ENCODE data around the gene DNAH17. TPM values are rescaled to one million over a fixed set of nuclear protein-coding genes. Genes with fewer than 3 reads are reported as not detected.

DNAH17 gene
- total RNA-seq, 2 donors from 2014 or later: 0.10 TPM; not detected in 1

- no peak for DNase-seq (ENCODE audit: low spot score)
- intact Hi-C loops (cut with DNase I): no loop called here
These were observed 160.2 kb downstream of the DNAH17 start for GRCh38 chr17:78416791-78417530.

- intact Hi-C loops (cut with DNase I): no loop called here
- no peak for DNase-seq (ENCODE audit: low spot score)
These were observed 161.1 kb downstream of the DNAH17 start for GRCh38 chr17:78415821-78416711.

DNA sequence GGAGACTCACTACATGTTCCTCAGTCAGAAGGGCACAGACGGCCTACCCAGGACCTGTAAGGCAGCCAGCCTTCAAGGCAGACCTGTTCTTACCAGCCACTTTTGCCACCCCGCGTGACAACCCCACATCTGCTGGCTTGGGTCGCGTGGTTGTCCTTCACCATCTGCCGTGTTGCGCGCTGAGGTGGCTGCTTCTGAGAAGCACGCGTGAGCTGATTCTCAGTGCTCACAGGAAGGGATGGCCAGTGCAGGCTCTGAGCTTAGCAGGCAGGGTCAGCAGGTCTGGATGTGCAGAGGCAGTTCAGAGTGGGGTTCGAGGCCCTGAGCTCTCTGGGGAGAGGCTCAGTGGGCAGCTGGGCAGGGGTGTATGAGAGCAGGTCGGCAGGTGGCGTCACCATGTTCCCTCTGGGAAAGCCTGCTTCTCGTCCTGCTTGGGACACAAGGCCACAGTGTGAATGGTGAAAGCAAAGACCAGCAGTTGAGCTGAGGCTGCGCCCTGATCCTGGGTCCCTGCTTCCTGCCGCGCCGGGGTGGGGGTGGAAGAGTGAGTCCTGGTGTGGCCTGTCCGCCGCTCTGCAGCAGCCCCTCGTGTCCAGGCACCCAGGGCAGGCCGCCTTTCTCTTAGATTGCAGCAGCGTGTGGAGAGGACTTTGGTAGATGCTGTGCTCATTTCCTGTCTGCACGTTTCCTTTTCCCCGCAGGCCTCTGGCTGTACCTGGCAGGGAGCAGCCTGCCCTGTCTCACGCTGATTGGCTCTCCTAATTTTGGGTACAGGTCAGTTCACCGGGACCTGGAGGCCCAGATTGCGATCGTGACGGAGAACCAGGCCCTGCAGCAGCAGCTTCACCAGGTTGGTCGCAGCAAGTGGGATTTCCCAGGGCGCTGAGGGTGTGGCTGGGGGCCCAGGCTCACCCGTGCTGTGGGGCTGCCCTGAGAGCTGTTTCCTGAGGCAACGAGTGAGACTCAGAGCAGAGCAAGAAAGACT, 162.7 kb downstream of the DNAH17 start:
- DNase-seq (ENCODE audit: low spot score): no peak
- intact Hi-C loops (cut with DNase I): no loop called here

- intact Hi-C loops (cut with DNase I): no loop called here
- no peak for DNase-seq (ENCODE audit: low spot score)
These were observed 164.8 kb downstream of the DNAH17 start for GRCh38 chr17:78412403-78412802.

DNA sequence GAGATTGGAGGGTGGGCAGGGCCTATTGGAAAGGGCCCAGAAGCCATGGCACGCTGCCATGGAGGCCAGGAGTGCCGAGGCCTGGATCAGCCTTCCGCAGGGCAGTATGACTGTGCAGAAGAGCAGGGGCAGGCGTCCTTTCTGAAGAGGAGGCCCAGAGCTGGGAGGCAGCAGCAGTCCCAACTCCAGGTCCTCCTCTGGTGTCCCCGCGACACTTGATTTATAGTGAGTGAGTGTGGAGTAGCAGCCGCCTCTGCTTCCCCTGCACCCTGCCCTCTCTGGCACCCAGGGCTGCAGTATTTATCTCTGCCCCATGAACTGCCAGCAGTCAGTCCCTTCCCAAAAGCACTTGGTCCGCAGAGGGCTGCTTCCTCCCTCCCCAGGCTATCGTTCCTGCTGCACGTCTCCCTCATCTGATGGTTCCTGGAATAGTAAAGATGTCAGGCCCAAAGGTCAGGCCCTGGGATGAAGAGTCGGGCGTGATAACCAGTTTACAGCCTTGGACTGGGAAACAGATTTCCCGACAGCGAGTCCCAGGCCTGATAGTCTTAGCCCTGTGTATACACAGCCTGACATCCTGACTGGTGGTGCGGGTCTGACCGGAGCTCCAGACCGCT, 165.8 kb downstream of the DNAH17 start:
- DNase-seq (ENCODE audit: low spot score): no peak
- intact Hi-C loops (cut with DNase I): no loop called here

DNA sequence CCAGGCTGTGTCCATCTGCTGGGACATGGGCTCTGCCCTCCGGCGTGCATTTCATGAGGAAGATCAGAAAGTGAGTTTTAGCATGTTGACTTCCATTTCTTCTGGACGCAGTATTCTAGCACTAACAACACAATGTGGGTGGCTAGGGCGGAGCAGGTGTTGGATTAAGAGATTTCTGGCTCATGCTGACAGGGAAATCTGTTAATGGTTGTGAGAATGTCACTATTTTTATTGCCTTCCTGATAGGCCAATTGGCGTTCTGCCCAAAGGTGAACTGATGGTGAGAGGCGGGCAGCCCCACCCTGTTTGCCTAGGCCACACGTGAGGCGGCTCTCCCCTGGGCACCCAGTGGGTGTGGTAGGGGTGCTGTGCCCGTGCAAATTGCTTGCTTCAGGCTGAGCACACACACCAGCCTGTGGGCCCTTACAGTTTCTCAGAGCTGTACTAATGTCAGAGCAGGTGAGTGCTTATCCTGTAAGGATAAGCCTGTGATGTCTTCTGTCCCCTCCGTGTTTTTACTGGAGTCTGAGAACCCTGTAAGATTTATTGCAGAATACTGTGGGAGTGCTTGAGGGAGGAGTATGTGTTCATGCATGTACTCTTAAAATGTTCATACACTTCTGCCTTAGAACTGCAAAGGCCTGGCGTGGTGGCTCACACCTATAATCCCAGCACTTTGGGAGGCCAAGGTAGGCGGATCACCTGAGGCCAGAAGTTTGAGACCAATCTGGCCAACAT, 167.8 kb downstream of the DNAH17 start:
- intact Hi-C loops (cut with DNase I): no loop called here
- no peak for DNase-seq (ENCODE audit: low spot score)

DNA sequence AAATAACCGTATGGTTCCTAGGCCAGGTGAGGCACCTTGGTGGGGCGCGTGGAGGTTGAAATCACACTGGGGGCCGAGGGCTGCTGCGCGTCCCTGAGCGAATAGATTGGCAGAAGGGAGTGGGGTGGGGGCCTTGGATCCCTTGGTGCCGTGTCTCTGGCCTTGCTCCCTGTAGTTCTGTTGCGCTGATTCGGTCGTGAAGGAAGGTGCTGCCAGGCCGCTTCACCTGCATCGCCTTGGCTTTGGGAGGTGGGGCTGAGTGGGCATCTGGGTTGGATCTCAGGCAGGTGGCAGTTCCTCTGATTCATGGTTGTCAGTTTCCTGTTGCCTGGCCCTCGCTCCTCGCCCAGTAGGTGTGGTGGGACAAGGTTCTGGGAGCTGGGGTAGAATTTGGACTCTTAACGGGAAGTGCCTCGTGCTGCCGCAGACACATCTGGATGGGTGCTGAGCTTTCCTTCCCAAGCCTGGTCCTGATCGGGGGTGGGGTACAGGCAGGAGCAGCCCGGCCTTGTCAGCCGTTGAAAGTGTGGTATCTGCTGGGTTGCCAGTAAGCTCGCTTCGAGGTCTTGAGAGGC, 168.6 kb downstream of the DNAH17 start:
- intact Hi-C loops (cut with DNase I): no loop called here
- no peak for DNase-seq (ENCODE audit: low spot score)

DNA sequence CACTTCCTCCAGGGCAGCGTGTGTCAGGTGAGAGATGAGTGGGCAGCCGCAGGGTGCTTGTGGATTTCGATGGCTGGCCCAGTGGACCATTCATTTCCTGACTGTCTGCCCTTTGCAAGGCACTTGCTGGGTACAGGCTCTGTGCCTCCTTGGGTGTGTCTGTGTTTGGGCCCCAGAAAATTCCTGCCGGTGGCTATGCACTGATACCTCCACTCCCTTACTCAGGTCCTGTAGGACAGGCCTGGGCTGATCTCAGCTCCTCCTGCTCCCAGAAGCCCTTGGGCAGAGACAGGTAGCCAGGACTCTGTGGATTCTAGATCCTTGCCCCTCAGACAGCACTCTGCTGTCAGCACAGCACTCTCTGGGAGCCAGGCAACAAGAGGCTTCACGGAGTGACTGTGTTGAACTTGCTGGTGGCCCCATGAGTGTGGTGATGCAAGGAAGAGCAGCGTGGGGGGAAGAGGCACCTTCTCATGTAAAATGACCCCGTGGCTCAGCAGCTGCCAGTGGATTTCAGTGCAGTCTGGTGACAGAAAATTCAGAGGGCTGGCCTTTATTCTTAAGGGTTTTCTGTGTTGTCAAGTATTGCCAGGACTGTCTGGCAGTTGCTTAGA, 169.7 kb downstream of the DNAH17 start:
- intact Hi-C loops (cut with DNase I): no loop called here
- no peak for DNase-seq (ENCODE audit: low spot score)

DNA sequence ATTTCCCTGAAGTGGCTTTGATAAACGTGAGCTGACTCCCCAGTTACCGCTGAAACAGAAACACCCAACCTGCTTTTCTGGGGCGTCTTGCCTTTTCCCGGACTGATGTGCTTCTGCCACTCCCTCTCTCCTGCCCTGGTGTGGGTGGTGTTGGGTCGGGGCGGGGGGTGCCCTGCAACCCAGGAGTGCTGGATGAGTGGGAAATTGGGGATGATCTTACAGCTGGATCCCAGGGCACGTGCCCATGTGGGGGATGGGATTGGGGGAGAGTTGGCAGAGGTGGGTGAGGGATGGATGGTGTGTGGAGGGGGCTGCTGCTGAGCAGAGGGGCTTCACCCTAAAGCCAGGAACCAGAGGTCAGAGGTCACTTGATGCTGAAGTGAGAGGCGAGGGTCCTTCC, 170.3 kb downstream of the DNAH17 start:
- DNase-seq (ENCODE audit: low spot score): no peak
- intact Hi-C loops (cut with DNase I): no loop called here

DNA sequence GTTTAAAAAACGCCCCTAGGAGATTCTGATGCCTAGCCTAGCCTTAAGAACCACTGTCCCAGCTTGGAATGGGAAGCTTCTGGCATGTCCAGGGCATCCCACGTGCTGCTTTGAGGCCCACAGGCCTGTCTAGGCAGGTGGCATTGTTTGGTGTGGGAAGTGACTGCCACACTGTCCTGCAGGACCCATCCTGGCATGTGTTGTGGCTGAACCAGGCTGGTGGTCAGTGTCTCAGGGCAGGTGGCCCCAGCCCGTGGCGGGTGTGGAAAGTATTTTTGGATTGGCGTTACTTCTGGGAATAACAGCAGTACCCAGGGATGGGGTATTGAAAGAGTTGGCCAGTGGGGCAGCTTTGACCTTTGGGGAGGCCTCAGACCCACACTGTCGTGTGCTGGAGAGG, 170.8 kb downstream of the DNAH17 start:
- intact Hi-C loops (cut with DNase I): no loop called here
- DNase-seq (ENCODE audit: low spot score): no peak

DNA sequence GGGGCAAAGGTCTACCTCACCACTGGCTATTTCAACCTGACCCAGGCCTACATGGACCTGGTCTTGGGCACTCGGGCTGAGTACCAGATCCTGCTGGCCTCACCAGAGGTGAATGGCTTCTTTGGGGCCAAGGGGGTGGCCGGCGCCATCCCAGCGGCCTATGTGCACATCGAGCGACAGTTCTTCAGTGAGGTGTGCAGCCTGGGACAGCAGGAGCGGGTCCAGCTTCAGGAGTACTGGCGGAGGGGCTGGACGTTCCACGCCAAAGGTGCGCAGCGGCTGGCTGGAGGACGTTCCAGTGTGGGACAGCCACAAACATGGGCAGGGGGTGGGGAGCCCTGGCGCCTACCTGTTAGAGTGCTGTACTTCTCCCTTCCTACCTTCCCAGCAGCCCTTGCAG, 173.4 kb downstream of the DNAH17 start:
- no peak for DNase-seq (ENCODE audit: low spot score)
- intact Hi-C loops (cut with DNase I): no loop called here

DNA sequence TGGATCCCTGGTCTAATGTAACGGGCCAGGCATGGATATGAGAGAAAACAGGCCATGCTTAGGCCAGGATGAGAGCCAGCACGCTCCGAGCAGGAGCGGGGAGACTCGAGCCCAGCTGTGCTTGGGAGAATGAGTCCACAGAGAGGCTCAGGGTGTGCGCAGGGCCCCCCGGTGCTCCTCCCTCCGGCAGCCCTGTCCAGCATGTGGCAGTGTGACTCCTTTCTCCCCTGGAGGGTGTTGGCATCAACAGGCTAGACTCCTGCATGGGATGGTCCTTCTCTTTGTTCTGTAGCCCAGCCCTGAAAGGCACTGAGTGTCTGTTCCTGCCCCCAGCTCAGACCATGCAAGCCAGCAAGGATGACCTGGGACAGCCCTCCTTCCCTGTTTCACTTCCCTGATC, 175.3 kb downstream of the DNAH17 start:
- no peak for DNase-seq (ENCODE audit: low spot score)
- intact Hi-C loops (cut with DNase I): no loop called here

DNA sequence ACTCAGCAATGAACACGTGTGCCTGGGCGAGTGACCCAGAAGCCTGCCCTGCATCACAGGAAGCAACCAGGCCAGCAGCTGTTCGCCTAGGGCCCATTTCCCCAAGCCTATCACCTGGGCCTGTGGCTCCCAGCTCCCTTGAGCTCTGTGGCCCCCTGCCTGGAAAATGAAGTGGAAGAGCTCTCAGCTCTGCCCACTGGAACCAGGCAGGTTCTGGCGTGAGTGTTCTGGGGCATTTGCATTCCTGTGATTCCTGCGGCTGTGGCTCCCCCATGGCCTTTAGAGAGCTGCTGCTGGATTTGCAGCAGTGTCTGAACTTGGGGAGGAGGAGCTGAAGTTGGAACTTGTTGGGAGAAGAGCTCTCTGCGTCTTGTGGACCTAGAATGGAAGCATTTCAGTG, 175.9 kb downstream of the DNAH17 start:
- intact Hi-C loops (cut with DNase I): no loop called here

GRCh38 chr17:78400581-78401240, 176.5 kb downstream of the DNAH17 start:
- DNase-seq (ENCODE audit: low spot score): no peak
- intact Hi-C loops (cut with DNase I): no loop called here

More for the DNA sequence above, 175.9 kb downstream of the DNAH17 start:
- no peak for DNase-seq (ENCODE audit: low spot score)

- DNase-seq (ENCODE audit: low spot score): no peak
- intact Hi-C loops (cut with DNase I): no loop called here
These were observed 177.5 kb downstream of the DNAH17 start for GRCh38 chr17:78399693-78400144.

GRCh38 chr17:78399028-78399692, 178.0 kb downstream of the DNAH17 start:
- intact Hi-C loops (cut with DNase I): no loop called here
- no peak for DNase-seq (ENCODE audit: low spot score)

DNA sequence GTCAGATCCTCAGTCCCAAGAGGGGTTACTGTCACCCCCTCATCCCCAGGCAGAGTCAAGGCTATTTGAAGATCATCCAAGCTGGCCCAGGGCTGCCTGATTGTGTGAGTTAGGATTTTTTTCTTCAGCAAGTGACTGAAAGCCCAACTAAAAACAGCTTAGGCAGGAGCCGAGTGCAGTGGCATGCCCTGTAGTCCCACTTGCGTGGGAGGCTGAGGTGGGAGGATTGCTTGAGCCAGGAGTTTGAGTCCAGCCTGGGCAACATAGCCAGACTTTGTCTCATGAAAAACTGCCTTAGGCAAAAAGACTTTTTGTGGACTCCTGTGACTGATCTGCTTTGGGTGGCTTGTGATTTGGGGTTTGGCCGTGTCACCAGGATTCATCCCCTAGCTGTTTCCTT, 178.8 kb downstream of the DNAH17 start:
- no peak for DNase-seq (ENCODE audit: low spot score)
- intact Hi-C loops (cut with DNase I): no loop called here
